Measurements from ENCODE around the gene SHROOM1.

GRCh38 chr5:132838516-132839282, 8.3 kb upstream of the SHROOM1 start:
- TF ChIP-seq, protein P1, sequence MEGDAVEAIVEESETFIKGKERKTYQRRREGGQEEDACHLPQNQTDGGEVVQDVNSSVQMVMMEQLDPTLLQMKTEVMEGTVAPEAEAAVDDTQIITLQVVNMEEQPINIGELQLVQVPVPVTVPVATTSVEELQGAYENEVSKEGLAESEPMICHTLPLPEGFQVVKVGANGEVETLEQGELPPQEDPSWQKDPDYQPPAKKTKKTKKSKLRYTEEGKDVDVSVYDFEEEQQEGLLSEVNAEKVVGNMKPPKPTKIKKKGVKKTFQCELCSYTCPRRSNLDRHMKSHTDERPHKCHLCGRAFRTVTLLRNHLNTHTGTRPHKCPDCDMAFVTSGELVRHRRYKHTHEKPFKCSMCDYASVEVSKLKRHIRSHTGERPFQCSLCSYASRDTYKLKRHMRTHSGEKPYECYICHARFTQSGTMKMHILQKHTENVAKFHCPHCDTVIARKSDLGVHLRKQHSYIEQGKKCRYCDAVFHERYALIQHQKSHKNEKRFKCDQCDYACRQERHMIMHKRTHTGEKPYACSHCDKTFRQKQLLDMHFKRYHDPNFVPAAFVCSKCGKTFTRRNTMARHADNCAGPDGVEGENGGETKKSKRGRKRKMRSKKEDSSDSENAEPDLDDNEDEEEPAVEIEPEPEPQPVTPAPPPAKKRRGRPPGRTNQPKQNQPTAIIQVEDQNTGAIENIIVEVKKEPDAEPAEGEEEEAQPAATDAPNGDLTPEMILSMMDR (IDR thresholded peaks at IDR 0.05) = no peak
- no peak for TF ChIP-seq ZFX (IDR thresholded peaks at IDR 0.05; ENCODE audit: borderline replicate concordance)

Data from 22Rv1 (cell line).